Measurements from ENCODE around the gene SHROOM3.
"Not testable (repeated sequence)": the region's sequence is repeated elsewhere in the genome, so short reads cannot be mapped to it uniquely, and the experiment has no call there.

Gene SHROOM3

GRCh38 chr4:76702440-76703122 is 267.6 kb downstream of the SHROOM3 start:
- FAIRE-seq, result no peak

- no peak for FAIRE-seq
Measured at GRCh38 chr4:76703123-76703490, 268.1 kb downstream of the SHROOM3 start.

- FAIRE-seq, result no peak
Measured at GRCh38 chr4:76703676-76704075, 268.6 kb downstream of the SHROOM3 start.

DNA sequence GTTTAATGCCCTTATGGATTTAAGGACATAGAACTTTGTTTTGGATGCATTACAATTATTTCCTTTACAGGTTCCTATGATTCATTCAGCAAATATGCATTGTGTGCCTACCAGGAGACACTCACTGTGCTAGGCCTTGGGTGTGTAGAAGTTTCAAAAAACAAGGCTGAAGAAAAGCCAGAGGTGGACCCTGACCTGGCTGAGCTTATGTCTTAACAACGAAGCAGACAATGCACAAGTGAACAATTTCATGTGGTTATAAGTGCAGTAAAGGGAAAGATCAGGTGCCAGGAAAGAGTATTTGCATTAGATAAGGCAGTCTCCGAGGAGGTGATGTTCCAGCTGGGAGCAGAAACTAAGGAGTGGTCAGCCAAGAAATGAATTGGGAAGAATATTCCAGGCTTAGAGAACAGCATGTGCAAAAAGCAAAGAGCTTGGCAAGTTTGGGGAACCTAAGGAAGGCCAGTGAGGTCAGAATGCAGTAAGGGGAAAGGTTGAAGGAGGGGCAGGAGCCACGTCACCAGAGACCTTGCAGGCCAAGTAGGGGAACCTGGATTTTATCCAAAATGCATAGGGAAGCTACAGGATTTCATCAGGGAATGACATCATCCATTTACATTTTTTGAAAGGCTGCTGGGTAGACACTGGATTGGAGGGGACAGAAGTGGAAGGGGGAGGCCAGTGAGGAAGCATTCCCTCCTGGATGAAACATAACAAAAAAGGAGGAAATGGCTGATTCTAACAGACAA is 269.3 kb downstream of the SHROOM3 start:
- FAIRE-seq, result no peak

DNA sequence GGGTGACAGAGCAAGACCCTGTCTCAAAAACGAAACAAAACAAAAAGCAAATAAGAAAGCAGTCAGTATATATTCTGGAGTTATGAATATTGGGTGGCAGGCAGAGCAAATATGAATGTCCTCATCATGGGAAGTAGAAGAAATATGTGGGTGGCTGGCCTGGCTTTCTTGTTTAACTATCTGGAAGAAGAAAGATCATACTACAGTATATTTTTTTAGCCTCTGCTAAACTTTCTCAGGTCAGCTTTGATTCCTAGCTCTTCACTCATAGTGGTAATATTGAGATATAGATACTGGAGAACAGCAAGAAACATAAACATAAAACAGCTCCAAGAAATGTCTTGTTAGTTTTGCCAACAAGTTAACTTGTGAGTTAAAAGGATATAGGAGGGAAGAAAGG is 270.4 kb downstream of the SHROOM3 start:
- FAIRE-seq, result no peak

DNA sequence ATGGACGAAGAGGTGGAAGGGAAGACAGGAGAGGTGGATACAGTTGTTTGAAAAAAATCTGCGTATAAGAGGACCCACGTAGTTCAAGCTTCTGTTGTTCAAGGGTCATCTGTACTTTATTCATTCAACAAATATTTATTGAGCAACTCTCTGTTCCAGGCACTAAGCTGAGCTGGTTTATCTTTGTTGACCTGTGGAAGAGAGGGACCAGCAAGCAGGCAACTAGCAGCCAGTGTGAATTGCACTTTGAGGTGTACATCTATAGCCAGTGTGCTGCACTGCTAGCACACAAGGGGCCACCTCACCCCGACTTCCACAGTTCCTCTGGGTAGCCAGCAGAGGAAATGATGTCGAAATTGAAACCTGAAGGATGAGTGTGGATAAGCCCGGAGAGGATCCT is 271.6 kb downstream of the SHROOM3 start:
- no peak for FAIRE-seq

DNA sequence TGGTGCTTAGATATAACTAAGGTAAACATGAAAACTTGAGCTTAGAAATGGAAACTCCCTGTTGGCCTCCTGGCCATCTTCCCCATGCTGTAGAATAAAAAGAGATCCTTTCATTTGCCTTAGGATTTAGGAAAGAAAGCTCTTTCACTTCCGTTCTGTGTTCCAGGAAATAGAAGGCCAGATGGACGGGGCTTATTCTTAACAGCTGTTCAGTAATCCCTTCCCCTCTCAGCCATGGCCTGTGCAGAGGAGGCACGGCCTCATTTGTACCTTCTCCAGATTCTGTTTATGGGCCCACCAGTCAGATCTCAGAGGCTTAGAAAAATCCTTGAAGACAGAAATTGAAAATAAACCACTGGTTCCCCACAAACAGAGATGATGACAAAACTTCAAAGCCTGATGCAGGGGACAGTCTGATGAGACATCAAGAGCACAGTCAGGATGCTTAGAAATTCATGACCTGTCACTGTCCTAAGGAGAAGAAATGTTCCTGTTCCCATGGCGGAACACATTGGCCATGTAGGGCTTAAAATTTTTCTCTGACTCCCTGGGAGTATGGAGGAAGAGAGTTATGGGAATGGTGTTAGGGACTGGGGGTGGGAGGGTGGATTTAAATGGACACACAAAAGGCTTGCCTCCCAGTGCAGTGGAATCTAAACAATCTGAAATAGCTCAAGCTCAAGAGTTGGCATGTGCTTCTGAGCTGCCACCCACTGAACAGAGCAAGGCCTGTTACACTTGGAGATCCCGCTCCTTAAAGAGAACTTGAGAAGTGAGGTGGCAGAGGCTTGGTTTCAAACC is 274.1 kb downstream of the SHROOM3 start:
- no peak for FAIRE-seq

- no peak for FAIRE-seq
Measured at GRCh38 chr4:76709772-76710090, 274.7 kb downstream of the SHROOM3 start.

- no peak for FAIRE-seq
Measured at GRCh38 chr4:76712564-76712963, 277.5 kb downstream of the SHROOM3 start.

DNA sequence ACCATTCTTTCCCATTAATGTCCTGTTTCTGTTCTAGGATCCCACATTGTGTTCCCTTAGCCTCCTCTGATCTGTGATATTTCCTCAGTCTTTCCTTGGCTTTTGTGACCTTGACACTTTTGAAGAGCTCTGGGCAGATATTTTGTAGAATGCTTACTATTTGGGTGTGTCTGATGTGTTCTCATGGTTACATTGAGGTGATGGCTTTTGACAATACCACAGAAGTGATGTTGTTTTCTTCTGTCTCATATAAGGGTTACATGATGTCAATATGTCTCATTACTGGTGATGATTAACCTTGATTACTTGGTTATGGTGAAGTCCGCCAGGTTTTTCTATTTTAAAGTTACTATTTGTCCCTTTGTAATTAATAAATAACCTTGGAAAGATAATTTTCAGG is 279.2 kb downstream of the SHROOM3 start:
- FAIRE-seq, result no peak

DNA sequence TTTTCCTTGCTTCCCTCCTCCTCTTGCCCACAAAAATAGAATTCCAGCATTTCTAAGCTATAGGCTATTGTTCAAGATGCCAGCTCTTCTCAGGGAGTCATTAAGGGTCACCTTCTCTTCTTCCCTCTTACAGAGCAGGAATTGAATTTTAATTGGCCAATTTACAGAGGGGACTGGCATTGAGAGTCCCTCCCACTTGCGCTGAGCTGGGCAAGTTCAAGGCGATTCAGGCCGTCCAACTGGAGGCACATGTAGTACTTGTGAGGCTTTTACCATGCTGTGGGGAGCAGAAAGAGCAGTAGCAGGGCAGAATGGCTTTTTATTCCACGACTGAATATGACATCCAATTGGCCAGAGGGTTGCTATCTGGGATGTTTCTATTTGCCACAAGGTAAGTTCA is 281.0 kb downstream of the SHROOM3 start:
- no peak for FAIRE-seq

- no peak for FAIRE-seq
Measured at GRCh38 chr4:76716658-76717057, 281.6 kb downstream of the SHROOM3 start.

DNA sequence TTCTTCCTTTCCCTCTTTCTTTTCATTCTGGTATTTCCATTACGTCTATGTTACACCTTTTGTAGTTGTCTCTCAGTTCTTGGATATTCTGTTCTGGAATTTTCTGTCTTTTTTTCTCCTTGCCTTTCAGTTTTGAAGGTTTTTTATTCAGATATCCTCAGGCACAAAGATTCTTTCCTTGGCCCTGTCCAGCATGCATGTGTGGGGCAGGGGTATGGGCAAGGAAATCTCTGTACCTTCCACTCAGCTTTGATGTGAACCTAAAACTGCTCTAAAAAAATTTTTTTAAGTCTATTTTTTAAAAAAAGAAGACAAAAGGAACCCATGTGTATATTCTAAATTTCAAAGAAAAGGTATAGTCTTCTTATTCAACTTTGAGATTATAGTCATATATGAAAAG is 282.4 kb downstream of the SHROOM3 start:
- FAIRE-seq, result peak; percentile 42

- no peak for FAIRE-seq
Measured at GRCh38 chr4:76718021-76718420, 283.0 kb downstream of the SHROOM3 start.

DNA sequence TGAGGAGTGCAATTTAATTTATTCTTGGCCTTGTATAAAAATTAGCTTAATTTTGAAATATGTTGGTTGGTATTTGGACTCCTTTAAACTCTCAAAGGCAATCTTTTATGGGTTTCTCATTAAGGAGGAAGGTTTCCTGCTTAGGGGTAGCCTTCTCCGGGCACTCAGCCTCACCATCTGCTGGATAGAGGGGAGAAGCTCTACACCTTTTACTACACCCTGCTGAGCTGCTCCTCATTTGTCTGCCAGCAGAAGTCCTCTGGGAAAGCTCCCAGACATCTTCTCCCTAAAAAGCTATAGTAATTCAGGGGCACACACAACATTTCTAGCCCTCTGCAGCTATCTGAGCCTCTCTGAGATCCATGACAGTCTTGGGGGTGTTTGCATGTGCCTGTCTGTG is 283.8 kb downstream of the SHROOM3 start:
- no peak for FAIRE-seq

DNA sequence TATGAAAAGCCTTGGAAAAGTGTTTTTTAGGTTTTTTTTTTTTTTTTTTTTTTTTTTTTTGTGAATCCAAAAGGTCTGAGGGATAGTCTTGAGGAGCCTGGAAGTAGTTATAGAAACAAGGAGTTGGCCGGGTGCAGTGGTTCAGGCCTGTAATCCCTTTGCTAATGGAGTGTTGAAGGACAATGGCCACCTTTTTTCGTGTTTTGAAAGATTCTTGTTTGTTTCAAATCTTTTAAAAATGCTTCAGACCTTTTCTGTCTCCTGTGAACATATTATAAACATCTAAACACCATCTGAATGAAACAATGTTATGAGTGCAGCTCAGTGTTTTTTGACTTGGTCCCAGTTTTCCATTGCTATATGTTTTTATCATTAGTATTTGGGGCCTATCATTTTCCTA is 285.1 kb downstream of the SHROOM3 start:
- no peak for FAIRE-seq

GRCh38 chr4:76722146-76722545 is 287.1 kb downstream of the SHROOM3 start:
- not testable (repeated sequence) for FAIRE-seq

- no peak for FAIRE-seq
Measured at GRCh38 chr4:76722838-76723237, 287.8 kb downstream of the SHROOM3 start.

- no peak for FAIRE-seq
Measured at GRCh38 chr4:76723373-76723772, 288.3 kb downstream of the SHROOM3 start.

GRCh38 chr4:76723924-76724323 is 288.9 kb downstream of the SHROOM3 start:
- no peak for FAIRE-seq

DNA sequence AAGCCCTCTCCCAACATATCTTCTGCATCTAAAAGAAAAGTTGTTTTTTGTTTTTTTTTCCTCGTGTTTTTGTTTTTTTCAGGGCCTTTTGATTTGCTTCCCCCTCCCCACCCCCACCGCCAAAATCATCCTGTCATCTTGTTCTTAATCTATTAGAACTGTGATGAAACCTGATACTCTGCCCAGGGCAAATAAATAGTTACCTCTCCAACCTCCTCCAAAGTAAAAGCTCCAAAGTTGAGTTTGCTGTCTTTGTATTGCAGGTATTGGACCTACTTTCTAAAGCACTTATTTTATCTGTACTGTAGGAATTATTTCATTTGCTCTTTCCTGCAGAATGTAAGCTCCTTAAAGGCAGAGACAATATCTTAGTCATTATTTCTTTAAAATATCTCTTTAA is 290.0 kb downstream of the SHROOM3 start:
- FAIRE-seq, result no peak

DNA sequence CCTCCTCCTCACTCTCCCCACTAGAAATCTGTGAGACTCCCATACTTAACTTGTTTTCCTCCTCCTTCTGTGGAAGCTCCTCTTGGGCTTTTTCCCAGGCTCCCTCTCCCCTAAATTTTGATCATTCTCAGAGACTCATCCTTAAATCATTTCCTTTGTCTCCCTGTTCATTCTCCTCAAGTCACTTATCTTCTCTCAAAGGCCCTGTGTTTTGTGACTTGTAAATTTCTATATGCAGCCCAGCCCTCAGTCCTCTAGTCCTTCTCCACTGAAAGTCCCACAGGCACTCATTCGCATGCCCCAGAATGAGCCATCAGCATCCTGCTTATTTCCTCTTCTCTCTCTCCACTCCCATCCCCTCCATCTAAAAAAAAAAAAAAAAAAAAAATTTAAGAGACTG is 291.1 kb downstream of the SHROOM3 start:
- FAIRE-seq, result no peak

- FAIRE-seq, result no peak
Measured at GRCh38 chr4:76726631-76727030, 291.6 kb downstream of the SHROOM3 start.

- not testable (repeated sequence) for FAIRE-seq
Measured at GRCh38 chr4:76727934-76728333, 292.9 kb downstream of the SHROOM3 start.

Data from G401.6 (cell line).